Adrenal gland (tissue), 12 donors: ENCODE results near the gene MAPK10. TPM values are rescaled to one million over a fixed set of nuclear protein-coding genes. Genes with fewer than 3 reads are reported as not detected.
A peak's percentile ranks its signal among the peaks of the same experiment; 100 is the strongest.

Experiments used
- DNase-seq, 7 donors: peaks; one replicate each; pipeline ENCODE4 v3.0.0-alpha.2; 2019 to 2020
- H3K27ac ChIP-seq, 5 donors: fragments of 200-600 bp; sonication (generic) in 4 of 5; 1 replicate in 3 of 5; 2 replicates in 2 of 5; pipeline versions ENCODE4 v1.5.1 to v1.8.0; 2016 to 2020; ENCODE audit warnings: mild to moderate bottlenecking in 1 of 5
- H3K27me3 ChIP-seq: fragments of 200-600 bp; 2 replicates; pipeline ENCODE4 v1.8.0; 2021
- H3K36me3 ChIP-seq, 2 donors: fragments of 200-600 bp; replicated peaks in 1 of 2; 1 replicate in 1 of 2; 2 replicates in 1 of 2; pipeline versions ENCODE4 v1.5.1 to v1.8.0; 2018 to 2022
- H3K4me1 ChIP-seq, 2 donors: fragments of 200-600 bp; replicated peaks in 1 of 2; 1 replicate in 1 of 2; 2 replicates in 1 of 2; pipeline versions ENCODE4 v1.5.1 to v1.8.0; 2018 to 2021
- H3K4me3 ChIP-seq, 4 donors: fragments of 200-600 bp; sonication (generic) in 3 of 4; one replicate each; pipeline ENCODE4 v1.5.1; 2016 to 2018
- H3K9me3 ChIP-seq, 3 donors: fragments of 200-600 bp; sonication (generic) in 1 of 3; replicated peaks in 1 of 3; 1 replicate in 2 of 3; 2 replicates in 1 of 3; pipeline versions ENCODE4 v1.5.1 to v1.8.0; 2016 to 2021
- POLR2A ChIP-seq, 2 donors: fragments of 450-650 bp; IDR thresholded peaks; one replicate each; pipeline ENCODE4 v1.6.1; 2017; ENCODE audit warnings: antibody characterized with exemption in 2 of 2, mild to moderate bottlenecking in 2 of 2, moderate library complexity in 1 of 2
- WGBS, 4 donors: extraction: QIAGEN DNeasy Blood & Tissue Kit in 2 of 4; methylation state at CpG; one replicate each; pipeline versions ENCODE4 v1.1.5 to v1.1.7; 2013 to 2017; 5-methylcytosine and 5-hydroxymethylcytosine counted together
- intact Hi-C, 2 donors: fragments of 100-400 bp; cut with DNase I; formaldehyde crosslinking; loops; one replicate each; pipeline versions ENCODE4 v1.14.1 to v1.15.0; 2022 to 2023
- polyA plus RNA-seq, 3 donors: library from polyadenylated mRNA; stranded (reverse); fragments of 200-250 nt in 2 of 3; fragments of 350-450 nt in 1 of 3; fragmentation: Illumina TruSeq in 1 of 3; extraction: RNeasy Lipid Tissue Mini Kit (QIAGEN cat#74804) in 1 of 3; gene quantifications; one replicate each; pipeline ENCODE4 v1.2.3, GENCODE V29; 2013 to 2014
- total RNA-seq, 9 donors: library from RNA; depleted of rRNA in 4 of 9; stranded (reverse); fragments of >200 nt in 4 of 9; fragments of 120-200 nt in 1 of 9; fragmentation: NEBNext Ultra II Directional in 1 of 9; extraction: Animal tissue kit (Norgen Biotek cat#: 25700) in 1 of 9; gene quantifications; one replicate each; pipeline versions ENCODE4 v1.1.0 to v1.2.4, GENCODE V29; 2013 to 2023
- TF ChIP-seq, protein P1 (sequence below), 6 experiments: fragments of 450-650 bp in 4 of 6; fragments of 200-600 bp in 2 of 6; sonication (generic) in 1 of 6; IDR thresholded peaks; 1 replicate in 5 of 6; 2 replicates in 1 of 6; pipeline versions ENCODE4 v1.5.1 to v1.8.0; 2016 to 2021; ENCODE audit warnings: antibody characterized with exemption in 6 of 6, mild to moderate bottlenecking in 2 of 6, moderate library complexity in 1 of 6
- donor health status: healthy with polysubstance abuse.
- donor health status: Bipolar disorder and iron deficiency.
- donor health status: DM: yes; HTN: yes; CAD: no.
- donor health status: DM: no; HTN: no; CAD: no.
- donor health status: DM: no; HTN: no; CAD: no.
- donor health status: DM: yes; HTN: yes; CAD: no.

MAPK10 gene
- total and polyA plus RNA-seq, 12 donors, result 11.6 to 160 (median 42.1) TPM

DNA sequence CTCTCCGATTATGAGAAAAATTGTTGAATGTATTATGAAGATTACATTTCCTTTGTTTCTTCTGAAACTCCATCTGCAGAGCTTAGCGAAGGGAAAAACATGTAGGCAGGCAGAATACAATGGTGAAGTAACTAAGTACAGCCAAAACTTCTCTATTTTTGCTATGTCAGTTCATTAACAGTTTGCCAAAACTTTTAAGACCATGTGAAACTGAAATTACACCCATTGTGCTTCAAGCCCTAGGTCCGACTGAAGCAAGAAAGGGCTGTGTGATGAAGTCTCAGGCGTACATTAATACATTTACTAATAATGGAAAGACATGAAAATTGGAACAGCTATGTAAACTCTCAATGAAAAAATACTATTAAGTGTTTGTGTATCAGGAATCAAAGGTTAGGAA lies 398.0 kb downstream of the MAPK10 start:
- Histone ChIP-seq H3K9me3 (no peaks in the 10 kb centered on the region), H3K36me3 (no peaks in the 10 kb centered on the region), H3K27me3 (no peaks in the 10 kb centered on the region), H3K4me1 (no peaks in the 10 kb centered on the region), H3K4me3 (no peak overlapping the region), H3K27ac (no peak overlapping the region)
- DNase-seq, result no peak
- 79 to 86% (median 83%) methylated on average over 4 of the region's 4 CpGs for WGBS, 4 donors
- no peak for TF ChIP-seq POLR2A (IDR thresholded peaks at IDR 0.05)
- TF ChIP-seq, protein P1, sequence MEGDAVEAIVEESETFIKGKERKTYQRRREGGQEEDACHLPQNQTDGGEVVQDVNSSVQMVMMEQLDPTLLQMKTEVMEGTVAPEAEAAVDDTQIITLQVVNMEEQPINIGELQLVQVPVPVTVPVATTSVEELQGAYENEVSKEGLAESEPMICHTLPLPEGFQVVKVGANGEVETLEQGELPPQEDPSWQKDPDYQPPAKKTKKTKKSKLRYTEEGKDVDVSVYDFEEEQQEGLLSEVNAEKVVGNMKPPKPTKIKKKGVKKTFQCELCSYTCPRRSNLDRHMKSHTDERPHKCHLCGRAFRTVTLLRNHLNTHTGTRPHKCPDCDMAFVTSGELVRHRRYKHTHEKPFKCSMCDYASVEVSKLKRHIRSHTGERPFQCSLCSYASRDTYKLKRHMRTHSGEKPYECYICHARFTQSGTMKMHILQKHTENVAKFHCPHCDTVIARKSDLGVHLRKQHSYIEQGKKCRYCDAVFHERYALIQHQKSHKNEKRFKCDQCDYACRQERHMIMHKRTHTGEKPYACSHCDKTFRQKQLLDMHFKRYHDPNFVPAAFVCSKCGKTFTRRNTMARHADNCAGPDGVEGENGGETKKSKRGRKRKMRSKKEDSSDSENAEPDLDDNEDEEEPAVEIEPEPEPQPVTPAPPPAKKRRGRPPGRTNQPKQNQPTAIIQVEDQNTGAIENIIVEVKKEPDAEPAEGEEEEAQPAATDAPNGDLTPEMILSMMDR (IDR thresholded peaks at IDR 0.05), result no peak
- intact Hi-C loops, result no loop called here

DNA sequence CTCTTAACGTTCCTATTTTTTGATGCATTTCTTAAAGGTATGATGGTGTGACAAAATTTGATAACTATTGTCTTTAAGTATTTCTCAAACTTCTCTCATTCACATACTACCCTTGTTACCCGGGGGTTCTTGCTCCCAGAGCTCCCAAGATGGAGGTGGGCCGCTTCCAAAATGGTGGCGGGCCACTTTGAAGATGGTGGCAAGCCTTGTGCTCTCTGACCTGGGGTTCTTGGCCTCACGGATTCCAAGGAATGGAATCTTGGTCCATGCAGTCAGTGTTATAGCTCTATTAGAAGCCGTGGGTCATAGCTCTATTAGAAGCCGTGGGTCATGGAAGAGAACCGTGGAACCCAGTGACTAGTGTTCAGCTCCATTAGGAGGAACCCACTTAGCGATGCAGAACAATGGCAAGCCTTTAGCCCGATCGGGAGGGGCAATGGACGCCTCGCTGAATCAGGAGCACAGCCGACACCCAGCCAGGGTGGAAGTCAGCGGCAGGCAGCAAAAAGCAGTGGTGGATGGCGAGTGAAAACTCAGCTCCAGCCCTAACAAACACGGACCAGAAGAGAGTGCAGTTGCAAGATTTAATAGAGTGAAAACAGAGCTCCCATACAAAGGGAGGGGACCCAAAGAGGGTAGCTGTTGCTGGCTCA lies 403.4 kb downstream of the MAPK10 start:
- TF ChIP-seq, protein P1 (IDR thresholded peaks at IDR 0.05), result no peak
- TF ChIP-seq POLR2A (IDR thresholded peaks at IDR 0.05), result no peak
- intact Hi-C loops, result no loop called here
- H3K27ac ChIP-seq, result no peak overlapping the region
- no peaks in the 10 kb centered on the region for H3K36me3 ChIP-seq
- H3K4me3 ChIP-seq, result no peak overlapping the region
- WGBS, 4 donors, result 90 to 92% (median 92%) methylated on average over 17 of the region's 17 CpGs
- no peaks in the 10 kb centered on the region for H3K4me1 ChIP-seq
- H3K9me3 ChIP-seq, result no peaks in the 10 kb centered on the region
- DNase-seq, result no peak
- no peaks in the 10 kb centered on the region for H3K27me3 ChIP-seq

GRCh38 chr4:85955620-85956292 lies 404.1 kb downstream of the MAPK10 start:
- Histone ChIP-seq H3K36me3 (no peaks in the 10 kb centered on the region), H3K4me3 (no peak overlapping the region), H3K4me1 (no peaks in the 10 kb centered on the region), H3K27ac (no peak overlapping the region), H3K27me3 (no peaks in the 10 kb centered on the region), H3K9me3 (no peaks in the 10 kb centered on the region)
- intact Hi-C loops, result no loop called here
- no peak for DNase-seq
- TF ChIP-seq, protein P1 (IDR thresholded peaks at IDR 0.05), result no peak
- TF ChIP-seq POLR2A (IDR thresholded peaks at IDR 0.05), result no peak

DNA sequence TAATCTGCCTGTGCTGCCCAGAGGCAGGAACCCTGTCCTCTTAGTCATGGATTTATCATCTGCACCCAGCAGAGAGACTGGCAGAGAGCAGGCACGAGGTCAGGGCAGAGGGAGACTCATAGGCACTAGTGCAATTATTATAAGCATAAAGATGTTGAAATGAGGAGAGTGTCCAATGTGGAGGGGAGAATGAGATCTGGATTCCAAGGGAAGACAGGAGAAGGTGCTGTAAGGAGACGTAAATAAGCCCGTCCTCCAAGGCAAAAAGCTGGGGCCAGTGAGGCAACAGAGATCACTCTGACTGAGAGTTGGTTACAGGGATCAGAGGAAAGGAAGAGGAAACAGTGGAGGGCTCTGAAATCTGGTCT lies 406.2 kb downstream of the MAPK10 start:
- Histone ChIP-seq H3K9me3 (no peaks in the 10 kb centered on the region), H3K27me3 (no peaks in the 10 kb centered on the region), H3K36me3 (no peaks in the 10 kb centered on the region), H3K4me3 (no peak overlapping the region), H3K4me1 (no peaks in the 10 kb centered on the region), H3K27ac (no peak overlapping the region)
- TF ChIP-seq, protein P1 (IDR thresholded peaks at IDR 0.05), result no peak
- TF ChIP-seq POLR2A (IDR thresholded peaks at IDR 0.05), result no peak
- peak in 5 of 7 donors; percentile 35 to 58 (median 42) for DNase-seq
- intact Hi-C loops, result no loop called here
- 55 to 75% (median 62%) methylated on average over 3 of the region's 3 CpGs for WGBS, 4 donors
